GM03348 (cell line): ENCODE measurements around the gene CCDC17.

ENCODE experiments used
- DNase-seq: peaks from one replicate; pipeline ENCODE4 v3.0.0; 2012; ENCODE audit warnings: low spot score

Gene CCDC17

GRCh38 chr1:45623972-45624371, at the start of gene CCDC17:
Gene CCDC17 (minus strand): TSS chr1:45624054. CDS start chr1:45623909, 145 bp downstream.
- peak; percentile 16 for DNase-seq

DNA sequence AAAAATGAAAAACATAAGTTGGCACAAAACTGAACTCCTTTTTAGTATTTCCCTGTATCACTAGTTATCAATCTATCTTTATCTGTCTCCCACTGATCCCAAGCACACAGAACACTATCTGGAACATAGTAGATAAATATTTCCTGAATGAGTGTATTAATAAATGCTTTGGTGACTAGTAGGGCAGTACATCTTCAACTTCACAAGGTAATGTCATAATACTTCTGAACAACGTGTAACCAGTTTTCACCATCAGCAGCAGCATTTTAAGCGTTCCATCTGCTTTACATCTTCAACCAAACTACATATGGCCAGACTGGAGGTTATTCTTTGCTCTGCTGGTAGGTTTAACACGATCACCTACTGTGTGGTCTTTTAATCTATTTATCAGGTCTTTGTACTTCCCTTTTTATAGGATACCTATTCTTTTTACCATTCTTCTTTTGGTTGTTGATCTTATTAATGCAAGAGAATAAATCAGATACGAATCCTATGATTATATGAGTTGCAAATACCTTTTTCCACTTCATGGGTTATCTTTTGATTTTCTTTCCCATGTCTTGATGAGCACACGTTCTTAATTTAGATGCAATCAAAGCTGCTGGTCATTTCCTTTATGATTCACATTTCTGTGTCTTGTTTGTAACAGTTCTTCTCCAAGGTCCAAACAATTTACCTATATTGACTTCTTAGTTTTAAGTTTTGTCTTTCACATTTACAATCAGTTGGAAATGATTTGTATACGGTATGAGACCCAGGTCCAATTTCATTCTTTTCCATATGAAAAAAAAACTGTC, 46.2 kb upstream of the CCDC17 start:
- peak; percentile 14 for DNase-seq

DNA sequence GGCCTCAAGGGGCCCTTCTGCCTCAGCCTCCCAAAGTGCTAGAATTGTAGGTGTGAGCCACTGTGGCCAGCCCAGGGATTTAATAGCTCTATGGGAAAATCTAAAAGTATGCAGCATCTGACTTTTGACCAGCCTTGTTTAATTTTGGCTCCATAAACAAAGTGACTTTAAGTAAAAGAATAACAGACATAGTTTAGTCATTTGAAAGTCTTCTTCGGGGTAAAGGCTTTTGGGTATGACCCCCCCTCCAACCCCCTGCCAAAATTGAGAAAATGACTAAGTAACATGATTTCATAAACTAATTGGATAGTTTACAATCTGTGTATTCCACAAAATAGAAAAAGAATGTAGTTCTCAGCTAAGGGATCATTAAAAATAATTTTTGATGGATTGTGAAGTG, 45.5 kb upstream of the CCDC17 start:
- peak; percentile 27 for DNase-seq

GRCh38 chr1:45668526-45668925, 44.7 kb upstream of the CCDC17 start:
- no peak for DNase-seq

DNA sequence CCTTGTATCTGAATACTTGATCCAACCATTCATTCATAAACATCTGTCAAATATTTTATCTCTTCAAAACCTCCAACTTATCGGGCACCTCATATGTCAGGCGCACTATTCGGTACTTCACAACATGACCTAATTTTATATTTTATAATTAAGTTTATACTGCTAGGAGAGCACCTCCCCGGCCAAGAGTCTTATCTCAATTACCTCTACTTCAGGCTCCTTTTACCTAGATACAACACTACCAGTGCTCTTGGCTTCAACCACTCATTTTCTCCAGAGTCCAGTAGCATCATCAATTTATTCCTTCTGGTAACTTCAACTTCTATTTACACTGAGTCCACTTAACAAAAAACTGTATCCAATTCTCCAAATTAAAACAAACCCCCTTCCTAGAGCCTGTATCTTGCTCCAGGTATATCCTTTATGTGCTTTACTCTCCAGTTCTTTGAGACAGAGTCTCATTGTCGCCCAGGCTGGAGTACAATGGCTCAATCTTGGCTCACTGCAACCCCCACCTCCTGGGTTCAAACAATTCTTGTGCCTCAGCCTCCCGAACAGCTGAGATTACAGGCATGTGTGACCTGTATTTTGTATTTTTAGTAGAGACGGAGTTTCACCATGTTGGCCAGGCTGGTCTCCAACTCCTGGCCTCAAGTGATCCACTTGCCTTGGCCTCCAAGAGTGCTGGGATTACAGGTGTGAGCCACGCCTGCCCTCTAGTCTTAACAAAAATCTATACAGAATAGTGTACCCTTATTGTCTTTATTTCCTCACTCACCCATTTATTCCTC, 43.7 kb upstream of the CCDC17 start:
- no peak for DNase-seq

DNA sequence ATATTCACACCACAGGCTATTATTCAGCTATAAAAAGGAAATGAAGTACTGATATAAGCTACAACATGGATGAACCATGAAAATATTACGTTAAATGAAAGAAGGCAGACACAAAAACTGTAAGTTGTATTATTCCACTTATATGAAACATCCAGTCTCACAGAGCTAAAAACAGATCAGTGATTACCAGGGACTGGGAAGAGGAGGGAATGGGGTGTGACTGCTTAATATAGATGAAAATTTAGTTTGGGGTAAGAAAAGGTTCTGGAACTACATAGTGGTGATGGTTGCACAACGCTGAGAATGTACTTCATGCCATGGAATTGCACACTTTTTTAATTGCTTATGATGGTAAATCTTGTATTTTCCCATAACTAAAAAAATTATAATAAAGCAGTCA, 43.0 kb upstream of the CCDC17 start:
- DNase-seq = no peak

DNA sequence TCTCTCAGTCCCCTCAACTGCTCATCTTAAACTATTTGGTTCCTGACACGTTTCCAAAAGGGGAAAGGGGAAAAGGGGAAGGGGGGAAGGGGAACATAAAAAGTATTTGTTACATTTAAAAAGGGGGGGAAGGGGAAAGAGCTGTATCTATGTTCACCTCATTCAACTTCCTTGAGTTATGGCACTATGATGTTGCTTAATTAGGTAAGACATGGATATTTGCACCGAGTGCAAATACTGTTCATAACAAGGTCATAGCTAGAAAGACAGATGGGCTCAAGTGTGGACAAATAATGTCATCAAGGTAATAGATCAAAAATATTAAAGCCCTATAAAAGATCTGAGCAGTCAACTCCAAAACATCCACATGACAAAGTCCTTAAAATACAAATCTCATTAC, 36.5 kb upstream of the CCDC17 start:
- DNase-seq = no peak

GRCh38 chr1:45659222-45659621, 35.4 kb upstream of the CCDC17 start:
- DNase-seq = no peak

DNA sequence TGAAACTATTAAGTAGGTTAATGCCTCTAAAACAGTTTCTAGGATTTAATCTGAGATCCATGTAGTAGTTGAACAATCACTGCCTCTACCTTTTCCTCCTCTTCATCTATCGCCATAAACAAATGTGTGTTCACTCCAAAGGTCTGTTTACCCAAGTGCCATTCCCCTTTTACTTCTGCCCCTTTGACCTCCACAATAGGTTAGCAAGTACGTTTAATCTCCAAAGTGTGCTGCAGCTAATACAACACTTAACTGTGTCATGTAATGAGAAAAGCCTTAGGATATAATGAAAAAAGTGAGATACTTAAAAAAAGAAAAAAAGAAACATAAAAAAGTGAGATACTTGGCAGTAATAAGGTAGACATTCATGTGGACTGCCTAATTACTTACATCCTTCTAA, 34.3 kb upstream of the CCDC17 start:
- DNase-seq = no peak

DNA sequence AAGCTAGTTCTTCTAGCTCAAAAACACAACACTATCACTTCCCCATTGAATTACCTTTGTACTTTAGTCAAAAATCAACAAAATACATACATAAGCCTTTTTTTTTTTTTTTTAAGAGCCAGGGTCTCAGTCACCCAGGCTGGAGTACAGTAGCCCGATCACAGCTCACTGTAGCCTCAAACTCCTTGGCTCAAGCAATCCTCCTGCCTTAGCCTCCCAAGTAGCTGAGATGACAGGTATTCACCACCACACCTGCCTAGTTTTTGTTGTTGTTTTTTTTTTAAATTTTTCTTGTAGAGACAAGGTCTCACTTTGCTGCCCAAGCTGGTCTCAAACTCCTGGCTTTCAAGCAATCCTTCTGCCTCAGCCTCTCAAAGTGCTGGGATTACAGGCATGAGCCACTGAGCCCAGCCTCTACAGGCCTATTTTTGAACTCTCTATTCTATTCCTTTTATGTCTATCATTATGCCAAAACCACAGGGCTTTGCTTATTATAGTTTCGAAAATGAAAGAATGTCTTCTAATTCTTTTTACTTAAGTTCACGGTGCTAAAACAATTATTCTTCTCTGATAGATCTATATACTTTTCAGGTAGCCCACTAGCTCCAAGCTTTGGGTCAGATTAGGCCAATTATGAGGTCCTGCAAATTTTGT, 32.8 kb upstream of the CCDC17 start:
- DNase-seq = no peak

DNA sequence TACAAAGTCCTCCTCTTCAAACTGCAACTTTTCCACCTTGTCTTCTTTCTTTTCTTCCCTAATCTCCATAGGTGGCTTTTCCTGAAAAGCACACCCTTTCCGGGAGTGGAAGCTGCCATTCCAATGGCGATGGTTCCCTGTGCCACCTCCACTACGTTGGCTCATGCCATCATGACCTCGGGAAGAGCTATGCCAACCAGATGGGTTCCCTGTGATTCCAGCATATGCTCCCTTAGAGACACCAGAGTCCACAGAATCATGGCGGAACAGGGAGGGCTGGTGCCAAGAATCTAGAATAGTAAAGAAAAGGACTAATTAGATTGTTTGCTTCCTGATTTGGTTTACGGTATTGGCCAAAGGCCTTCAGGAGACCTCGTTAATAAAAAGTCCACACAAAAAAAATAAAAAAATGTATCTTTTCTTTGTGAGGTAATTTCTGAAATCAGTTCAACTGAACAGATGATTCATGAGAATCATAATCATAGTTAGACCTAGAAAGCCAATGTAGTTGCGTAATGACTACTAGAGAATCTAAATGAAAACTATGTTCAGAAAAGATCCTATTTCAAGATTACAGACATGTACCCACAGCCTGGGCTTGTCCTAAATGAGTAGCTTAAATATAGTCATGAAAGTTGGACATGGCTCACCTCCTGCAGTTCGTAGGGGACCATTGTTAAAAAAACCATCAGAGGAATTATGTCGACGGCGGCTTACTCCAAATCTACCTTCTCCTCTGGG, 30.9 kb upstream of the CCDC17 start:
- peak; percentile 43 for DNase-seq

DNA sequence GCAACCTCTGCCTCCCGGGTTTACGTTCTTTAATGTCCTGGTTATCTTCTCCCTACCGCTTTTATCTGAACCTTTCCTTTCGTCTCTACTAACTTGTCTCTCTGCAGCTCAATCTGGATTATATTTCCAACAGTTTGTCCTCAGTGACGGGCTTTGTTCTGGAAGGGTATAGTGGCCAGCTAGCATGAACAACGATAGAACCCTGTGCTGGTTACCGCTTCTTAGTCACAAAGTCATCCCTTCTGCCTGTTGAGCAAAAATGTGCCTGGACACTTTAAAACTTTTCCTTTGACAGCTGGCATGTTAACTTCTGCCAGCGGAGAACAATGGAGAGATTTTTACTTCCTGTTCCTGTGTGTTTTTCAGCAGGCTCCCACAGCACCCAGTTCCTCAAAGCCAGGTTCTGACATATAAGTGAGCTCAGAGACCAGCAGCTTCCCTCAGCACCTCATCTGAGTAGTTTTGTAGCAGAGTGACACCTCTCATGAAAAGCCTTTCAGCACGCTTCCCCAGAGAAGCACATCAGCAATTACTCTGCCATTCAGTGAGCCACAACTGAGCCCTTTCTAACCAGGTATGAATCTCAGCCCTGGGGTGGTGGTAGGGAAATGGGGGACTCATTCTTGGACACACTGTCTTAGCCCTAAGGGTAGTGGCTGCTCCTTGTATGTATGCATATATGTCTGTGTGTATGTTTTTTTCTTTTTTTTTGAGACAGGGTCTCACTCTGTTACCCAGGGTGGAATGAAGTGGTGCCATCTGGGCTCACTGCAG, 23.6 kb upstream of the CCDC17 start:
- no peak for DNase-seq

- DNase-seq = no peak
These were observed 20.8 kb upstream of the CCDC17 start for GRCh38 chr1:45644661-45645060.

DNA sequence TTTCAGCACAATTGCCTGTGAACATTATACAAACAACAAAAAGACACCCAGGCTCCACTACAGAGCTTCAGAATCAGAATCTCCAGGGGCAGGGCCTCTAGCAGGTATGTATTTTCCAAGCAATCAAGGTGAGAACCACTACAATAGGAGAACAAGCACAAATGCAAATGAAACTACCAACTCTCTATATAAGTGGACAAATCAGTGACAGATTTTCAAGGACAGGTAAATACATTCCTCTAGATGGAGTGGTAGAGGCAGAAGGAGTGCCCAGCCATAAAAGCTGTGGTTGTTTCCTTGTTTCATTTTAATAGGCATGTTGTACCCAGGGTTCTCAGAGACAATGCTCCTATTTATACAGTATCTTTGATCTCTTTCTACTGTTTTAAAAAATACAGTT, 20.1 kb upstream of the CCDC17 start:
- DNase-seq = peak; percentile 6

- DNase-seq = no peak
These were observed 19.5 kb upstream of the CCDC17 start for GRCh38 chr1:45643321-45643720.

DNA sequence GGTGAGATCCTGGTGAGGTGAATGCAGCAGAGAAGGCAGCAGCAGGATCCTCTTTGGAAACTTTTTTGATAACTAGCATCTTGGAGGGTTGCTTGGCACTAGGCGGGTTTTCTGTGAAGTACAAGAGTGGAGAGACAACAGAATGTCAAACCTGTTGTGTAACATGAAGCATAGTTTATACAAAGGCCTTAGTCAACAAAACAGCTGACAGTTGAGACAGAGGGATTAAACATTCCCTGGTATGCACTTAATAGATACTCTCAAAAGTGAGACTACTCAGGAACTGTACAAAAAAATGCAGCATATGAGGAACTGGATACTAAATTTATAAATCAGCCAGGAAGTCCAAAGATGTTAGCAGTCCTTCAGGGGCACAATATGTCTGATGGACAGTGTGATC, 16.4 kb upstream of the CCDC17 start:
- no peak for DNase-seq

DNA sequence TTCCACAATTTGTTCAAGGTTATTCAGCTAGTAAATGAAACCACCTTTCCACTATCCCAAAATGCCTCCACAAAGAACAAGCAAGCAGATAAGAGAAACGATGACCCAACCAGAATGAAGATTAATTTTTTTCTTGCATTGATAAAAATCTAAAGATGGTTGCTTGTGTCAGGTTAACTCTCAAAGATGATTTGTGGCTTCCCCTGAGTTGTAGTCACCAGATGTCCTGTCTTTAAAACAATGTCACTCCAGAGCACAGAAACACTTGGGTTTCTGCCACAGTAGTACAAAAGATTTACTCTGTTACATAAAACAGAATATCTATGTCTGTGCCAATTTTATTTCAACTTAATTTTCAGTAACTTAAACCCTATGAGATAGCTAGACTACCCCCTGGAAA, 11.4 kb upstream of the CCDC17 start:
- no peak for DNase-seq

DNA sequence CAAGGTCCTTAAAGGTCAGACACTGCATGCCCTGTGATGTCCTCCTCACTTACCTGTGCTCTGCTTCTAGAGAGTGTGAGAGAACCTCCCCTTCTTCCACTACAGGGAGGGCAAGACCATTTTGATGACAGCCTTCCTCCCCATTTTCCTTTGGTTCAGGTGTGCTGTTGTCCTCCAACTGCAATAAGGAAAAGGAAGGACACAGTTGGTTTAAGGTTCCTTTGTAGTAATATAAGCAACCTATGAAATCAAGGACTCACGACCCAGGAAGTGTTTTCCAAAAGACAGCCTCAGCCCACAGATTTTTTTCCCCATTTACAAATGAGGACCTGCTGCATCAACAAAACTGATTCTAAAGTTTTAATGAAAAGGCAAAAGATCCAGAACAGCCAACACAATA, 6.6 kb upstream of the CCDC17 start:
- no peak for DNase-seq

GRCh38 chr1:45629035-45629434, 5.2 kb upstream of the CCDC17 start:
- DNase-seq = no peak

DNA sequence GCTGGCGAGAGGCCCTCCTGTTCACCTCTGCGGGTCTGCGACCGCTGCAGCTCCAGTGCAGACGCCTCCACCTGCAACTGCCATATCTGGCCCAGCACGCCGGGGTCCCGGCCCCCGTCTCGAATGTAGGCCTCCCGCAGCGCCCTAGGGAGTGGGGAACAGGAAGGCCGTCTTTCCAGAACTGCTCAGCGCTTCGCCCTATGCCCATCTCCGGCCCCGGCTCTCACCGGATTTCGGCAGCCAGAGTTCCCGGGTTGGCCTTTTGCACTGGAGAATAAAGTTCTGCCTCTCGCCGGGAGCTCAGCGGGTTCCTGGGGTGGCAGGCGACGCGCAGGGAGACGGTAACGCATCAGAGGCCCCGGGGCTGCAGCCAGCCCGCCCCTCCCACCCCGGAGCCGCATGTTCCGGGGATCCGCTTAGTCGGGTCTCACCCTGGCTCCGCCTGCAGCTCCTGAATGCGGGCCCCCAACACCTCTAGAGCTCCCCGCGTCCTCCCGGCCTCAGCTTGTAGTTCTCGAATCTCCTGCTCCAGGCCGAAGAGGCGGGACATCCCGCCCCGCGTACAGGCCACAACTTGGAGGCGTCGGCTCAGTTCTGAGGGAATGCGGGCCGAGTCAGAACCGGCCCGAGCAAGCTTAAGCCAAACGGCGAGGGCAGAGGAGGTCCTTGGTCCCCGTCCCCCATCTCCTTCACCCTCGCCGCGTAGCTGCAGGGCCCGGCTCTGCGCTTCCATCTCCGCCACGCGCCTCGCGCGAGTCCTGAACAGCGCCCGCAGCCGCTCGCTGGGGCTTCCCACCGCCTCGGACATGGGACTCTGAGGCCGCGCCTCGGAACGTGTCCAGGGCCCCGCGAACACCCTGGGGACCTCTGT, 1.1 kb downstream of the CCDC17 start:
- no peak for DNase-seq
